IMR-90 (cell line): ENCODE results near the gene SLC26A8. TPM values are rescaled to one million over a fixed set of nuclear protein-coding genes. Genes with fewer than 3 reads are reported as not detected.

Experiments
- ATAC-seq: fragments of 200-7000 bp; cut with Tn5 transposase; 2 replicates; pipeline ENCODE4 v1.9.1; 2020; ENCODE audit warnings: low read depth, mild to moderate bottlenecking, moderate library complexity
- BruUV-seq: library from RNA; stranded (reverse); fragments of 400-500 nt; replicated peaks from 2 replicates; lab custom pipeline; 2021; lab: Mats Ljungman, UMichigan
- CTCF ChIA-PET: fragments of 300-600 bp; formaldehyde crosslinking; extraction: SDS; loops from one replicate; lab custom pipeline; 2021; ENCODE audit warnings: antibody characterized with exemption; lab: Yijun Ruan, JAX
- POLR2A ChIA-PET: fragments of 300-600 bp; sonication (Branson Sonifier 250); formaldehyde crosslinking; loops from one replicate; lab custom pipeline; 2022; ENCODE audit warnings: antibody characterized with exemption; ENCODE audit not compliant: unreplicated experiment; lab: Charles Lee
- DNase-seq: peaks from one replicate; pipeline ENCODE4 v3.0.0; 2013
- H2AFZ ChIP-seq: replicated peaks from 2 replicates; pipeline ENCODE3; 2013; ENCODE audit warnings: low read length, mild to moderate bottlenecking; ENCODE audit not compliant: poor library complexity
- H2AK5ac ChIP-seq: 2 replicates; pipeline ENCODE4 v1.6.1; 2013; ENCODE audit warnings: low read depth, low read length, inconsistent platforms
- H2AK9ac ChIP-seq: replicated peaks from 2 replicates; pipeline ENCODE3; 2013; ENCODE audit warnings: mild to moderate bottlenecking, low read depth, low read length, moderate library complexity; ENCODE audit not compliant: poor library complexity
- H2BK120ac ChIP-seq: 2 replicates; pipeline ENCODE4 v1.6.1; 2013; ENCODE audit warnings: low read depth, low read length, inconsistent platforms
- H2BK15ac ChIP-seq: 3 replicates; pipeline ENCODE4 v1.6.1; 2013; ENCODE audit warnings: low read depth, low read length, inconsistent platforms
- H2BK20ac ChIP-seq: 2 replicates; pipeline ENCODE4 v1.6.1; 2013; ENCODE audit warnings: low read depth, mild to moderate bottlenecking, inconsistent platforms, low read length, moderate library complexity
- H2BK5ac ChIP-seq: 2 replicates; pipeline ENCODE4 v1.6.1; 2013; ENCODE audit warnings: mild to moderate bottlenecking, low read depth, low read length, inconsistent platforms; ENCODE audit not compliant: poor library complexity, severe bottlenecking
- H3K14ac ChIP-seq: replicated peaks from 2 replicates; pipeline ENCODE4 v1.6.1; 2013; ENCODE audit warnings: low read depth, low read length, inconsistent platforms
- H3K18ac ChIP-seq: 2 replicates; pipeline ENCODE4 v1.6.1; 2013; ENCODE audit warnings: low read depth, low read length, control low read depth
- H3K23ac ChIP-seq: 2 replicates; pipeline ENCODE4 v1.6.1; 2013; ENCODE audit warnings: low read depth, low read length, inconsistent platforms
- H3K27ac ChIP-seq: 2 replicates; pipeline ENCODE4 v1.5.1; 2013; ENCODE audit warnings: mild to moderate bottlenecking, control low read depth, low read length; ENCODE audit not compliant: insufficient read depth
- H3K27me3 ChIP-seq: 2 replicates; pipeline ENCODE4 v1.6.1; 2013; ENCODE audit warnings: low read length; ENCODE audit not compliant: control insufficient read depth, insufficient read depth
- H3K36me3 ChIP-seq: 2 replicates; pipeline ENCODE4 v1.6.1; 2013; ENCODE audit warnings: low read length, mixed read lengths; ENCODE audit not compliant: control insufficient read depth, insufficient read depth
- H3K4ac ChIP-seq: 2 replicates; pipeline ENCODE4 v1.6.1; 2013; ENCODE audit warnings: low read depth, low read length, inconsistent platforms
- H3K4me1 ChIP-seq: 2 replicates; pipeline ENCODE4 v1.6.1; 2013; ENCODE audit warnings: low read length, mixed read lengths; ENCODE audit not compliant: control insufficient read depth, insufficient read depth
- H3K4me2 ChIP-seq: 2 replicates; pipeline ENCODE4 v1.6.1; 2013; ENCODE audit warnings: low read depth, mild to moderate bottlenecking, control low read depth, low read length, moderate library complexity
- H3K4me3 ChIP-seq: 2 replicates; pipeline ENCODE4 v1.5.1; 2013; ENCODE audit warnings: low read depth, mild to moderate bottlenecking, control low read depth, low read length, moderate library complexity; ENCODE audit not compliant: insufficient read depth
- H3K56ac ChIP-seq: 2 replicates; pipeline ENCODE4 v1.6.1; 2013; ENCODE audit warnings: low read length, inconsistent platforms; ENCODE audit not compliant: insufficient read depth; ENCODE audit errors: extremely low read depth
- H3K79me1 ChIP-seq, 2 experiments: 2 replicates each; pipeline ENCODE4 v1.6.1; 2013; ENCODE audit warnings: low read length in 2 of 2, inconsistent platforms in 1 of 2, low read depth in 1 of 2
- H3K9ac ChIP-seq: 2 replicates; pipeline ENCODE4 v1.6.1; 2013; ENCODE audit warnings: low read depth, low read length, control low read depth
- H3K9me1 ChIP-seq: 2 replicates; pipeline ENCODE4 v1.6.1; 2013; ENCODE audit warnings: low read length, inconsistent platforms; ENCODE audit not compliant: insufficient read depth
- H3K9me3 ChIP-seq: 2 replicates; pipeline ENCODE4 v1.6.1; 2013; ENCODE audit warnings: low read length; ENCODE audit not compliant: control insufficient read depth, insufficient read depth
- H4K20me1 ChIP-seq: 2 replicates; pipeline ENCODE4 v1.6.1; 2013; ENCODE audit warnings: low read length, inconsistent platforms; ENCODE audit not compliant: insufficient read depth
- H4K5ac ChIP-seq: 2 replicates; pipeline ENCODE4 v1.6.1; 2013; ENCODE audit warnings: mild to moderate bottlenecking, low read depth, low read length, control low read depth
- H4K8ac ChIP-seq, 2 experiments: 2 replicates each; pipeline ENCODE4 v1.6.1; 2013; ENCODE audit warnings: low read depth in 2 of 2, low read length in 2 of 2, control low read depth in 1 of 2, inconsistent platforms in 1 of 2
- H4K91ac ChIP-seq: 2 replicates; pipeline ENCODE4 v1.6.1; 2013; ENCODE audit warnings: low read depth, low read length, inconsistent platforms; ENCODE audit not compliant: insufficient read depth
- BHLHE40 ChIP-seq: fragments of 150-350 bp; IDR thresholded peaks from 2 replicates; pipeline ENCODE4 v1.6.1; 2016; ENCODE audit warnings: mild to moderate bottlenecking, low read depth, low read length
- CEBPB ChIP-seq: IDR thresholded peaks from 2 replicates; pipeline ENCODE4 v1.6.1; 2012; ENCODE audit warnings: low read depth, low read length, improper control_type of control experiment
- CHD1 ChIP-seq: IDR thresholded peaks from 2 replicates; pipeline ENCODE4 v1.6.1; 2012; ENCODE audit warnings: low read depth, low read length, improper control_type of control experiment
- CTCF ChIP-seq: conservative IDR thresholded peaks from 2 replicates; pipeline ENCODE4 v1.5.1; 2012; ENCODE audit warnings: mild to moderate bottlenecking, low read depth, low read length, improper control_type of control experiment
- ELK1 ChIP-seq: fragments of 150-350 bp; IDR thresholded peaks from 2 replicates; pipeline ENCODE4 v1.6.1; 2016; ENCODE audit warnings: low read depth, mild to moderate bottlenecking, low read length, moderate library complexity, borderline replicate concordance
- FOS ChIP-seq: fragments of 150-350 bp; IDR thresholded peaks from 2 replicates; pipeline ENCODE4 v1.6.1; 2016; ENCODE audit warnings: low read depth, low read length
- MAFK ChIP-seq: IDR thresholded peaks from 2 replicates; pipeline ENCODE4 v1.6.1; 2012; ENCODE audit warnings: low read depth, low read length, improper control_type of control experiment
- MAZ ChIP-seq: IDR thresholded peaks from 2 replicates; pipeline ENCODE4 v1.6.1; 2012; ENCODE audit warnings: low read depth, mild to moderate bottlenecking, low read length, improper control_type of control experiment, moderate library complexity, borderline replicate concordance
- MXI1 ChIP-seq: IDR thresholded peaks from 2 replicates; pipeline ENCODE4 v1.6.1; 2012; ENCODE audit warnings: low read depth, mild to moderate bottlenecking, low read length, moderate library complexity, borderline replicate concordance
- NFE2L2 ChIP-seq: fragments of 150-350 bp; IDR thresholded peaks from 2 replicates; pipeline ENCODE4 v1.6.1; 2016; ENCODE audit warnings: low read depth, mild to moderate bottlenecking, low read length
- POLR2A ChIP-seq: IDR thresholded peaks from 2 replicates; pipeline ENCODE4 v1.6.1; 2012; ENCODE audit warnings: mild to moderate bottlenecking, low read depth, low read length
- RAD21 ChIP-seq: IDR thresholded peaks from 2 replicates; pipeline ENCODE4 v1.6.1; 2012; ENCODE audit warnings: low read length, improper control_type of control experiment
- RCOR1 ChIP-seq: IDR thresholded peaks from 2 replicates; pipeline ENCODE4 v1.6.1; 2012; ENCODE audit warnings: mild to moderate bottlenecking, low read length, improper control_type of control experiment; ENCODE audit not compliant: insufficient replicate concordance
- RFX5 ChIP-seq: IDR thresholded peaks from 2 replicates; pipeline ENCODE4 v1.8.0; 2012; ENCODE audit warnings: low read depth, mild to moderate bottlenecking, low read length, moderate library complexity
- SMC3 ChIP-seq: fragments of 150-350 bp; IDR thresholded peaks from 2 replicates; pipeline ENCODE4 v1.6.1; 2016; ENCODE audit warnings: low read depth, mild to moderate bottlenecking, antibody characterized with exemption, low read length, moderate library complexity
- USF2 ChIP-seq: fragments of 150-350 bp; IDR thresholded peaks from 2 replicates; pipeline ENCODE4 v1.6.1; 2017; ENCODE audit warnings: mild to moderate bottlenecking, antibody characterized with exemption, low read length, low read depth
- WGBS, 2 experiments: methylation state at CpG; one replicate each; pipeline versions ENCODE4 v1.1.5 to v1.1.7; 2013; ENCODE audit warnings: missing lambda C conversion rate in 2 of 2; ENCODE audit not compliant: insufficient read length in 1 of 2; ENCODE audit errors: extremely low coverage in 2 of 2; 5-methylcytosine and 5-hydroxymethylcytosine counted together
- dilution Hi-C: fragments of 300-500 bp; cut with HindIII; formaldehyde crosslinking; loops from one replicate; pipeline ENCODE4 v1.14.3; 2018; ENCODE audit warnings: low sequenced_read_pairs; ENCODE audit not compliant: unreplicated experiment
- in situ Hi-C: fragments of 300-500 bp; cut with MboI; formaldehyde crosslinking; loops from 3 replicates; pipeline ENCODE4 v1.14.3; 2019; ENCODE audit warnings: low sequenced_read_pairs, inconsistent platforms, mixed read lengths
- intact Hi-C: fragments of 100-400 bp; cut with micrococcal nuclease; formaldehyde crosslinking; loops from 2 replicates; pipeline ENCODE4 v1.10.0; 2022
- polyA plus RNA-seq, 3 experiments: library from polyadenylated mRNA; depleted of rRNA; stranded (reverse); fragments of >200 nt; gene quantifications; 2 replicates each; pipeline ENCODE4 v1.2.3, GENCODE V29; 2012; ENCODE audit warnings: low replicate concordance in 1 of 3
- total RNA-seq: library from RNA; depleted of rRNA; stranded (reverse); fragments of >200 nt; gene quantifications from 2 replicates; pipeline ENCODE4 v1.2.3, GENCODE V29; 2012

Gene SLC26A8
- total and polyA plus RNA-seq, 2 of the 4 experiments (the other 2 are of a cell fraction), result 0.07 TPM; not detected in 1

GRCh38 chr6:36054956-36055355 is 30.5 kb upstream of the SLC26A8 start:
- Histone ChIP-seq H2BK20ac (no peak overlapping the region), H2BK120ac (no peak overlapping the region), H3K36me3 (peaks cover 11% of the 10 kb centered on the region), H3K4me1 (peaks cover 9% of the 10 kb centered on the region), H3K79me1 (peaks cover 48 to 63% of the 10 kb centered on the region in 2 experiments), H3K56ac (no peak overlapping the region), H3K9me1 (peaks cover 6% of the 10 kb centered on the region), H3K4me2 (no peak overlapping the region), H2BK15ac (no peak overlapping the region), H4K91ac (no peak overlapping the region), H3K9ac (no peak overlapping the region), H2AK9ac (no peak overlapping the region), H3K27me3 (no peaks in the 10 kb centered on the region), H3K23ac (no peak overlapping the region), H4K5ac (no peak overlapping the region), H2AK5ac (no peak overlapping the region), H4K8ac (no peak overlapping the region), H4K20me1 (peaks cover 49% of the 10 kb centered on the region), H3K27ac (no peak overlapping the region), H3K9me3 (no peaks in the 10 kb centered on the region), H2BK5ac (no peak overlapping the region), H3K18ac (no peak overlapping the region), H2AFZ (no peak overlapping the region), H3K4ac (no peak overlapping the region), H3K4me3 (no peak overlapping the region), H3K14ac (no peak overlapping the region)
- CTCF ChIA-PET, result no interaction called here
- WGBS, 2 experiments, result no CpG with 5 or more reads among the region's 2 CpGs
- no peak for ATAC-seq
- intact Hi-C loops, result no loop called here
- no TSS peak for BruUV-seq
- dilution Hi-C loops, result no loop called here
- POLR2A ChIA-PET, result no interaction called here
- no peak for DNase-seq
- in situ Hi-C loops, result no loop called here
- no peak for TF ChIP-seq RFX5
- no peak for TF ChIP-seq ELK1
- TF ChIP-seq SMC3, result no peak
- TF ChIP-seq CHD1, result no peak
- TF ChIP-seq NFE2L2, result no peak
- TF ChIP-seq CEBPB, result no peak
- TF ChIP-seq FOS, result no peak
- no peak for TF ChIP-seq RAD21
- no peak for TF ChIP-seq RCOR1
- TF ChIP-seq MAFK, result no peak
- TF ChIP-seq CTCF, result no peak
- TF ChIP-seq BHLHE40, result no peak
- no peak for TF ChIP-seq USF2
- no peak for TF ChIP-seq MAZ
- no peak for TF ChIP-seq MXI1
- no peak for TF ChIP-seq POLR2A
